GM12891 (cell line): Measurements from ENCODE around the gene MTMR12.
A peak's percentile ranks its signal among the peaks of the same experiment; 100 is the strongest.

Source experiments
- DNase-seq: peaks from one replicate; pipeline ENCODE4 v3.0.0; 2011; ENCODE audit warnings: low spot score; ENCODE audit not compliant: insufficient read length
- FAIRE-seq: peaks from 2 replicates; lab custom pipeline; 2011; peaks lifted over from hg19 to GRCh38; lab: Jason Lieb, UNC
- PAX5 ChIP-seq: IDR thresholded peaks from 2 replicates; pipeline ENCODE4 v1.6.1; 2011; ENCODE audit warnings: low read length, moderate library complexity, mild to moderate bottlenecking; ENCODE audit not compliant: insufficient read depth, severe bottlenecking
- POLR2A ChIP-seq: IDR thresholded peaks from 2 replicates; pipeline ENCODE4 v1.6.1; 2011; ENCODE audit warnings: low read depth, low read length, control low read depth
- POLR2AphosphoS5 ChIP-seq: IDR thresholded peaks from 2 replicates; pipeline ENCODE4 v1.6.1; 2011; ENCODE audit warnings: low read depth, low read length, control low read depth
- POU2F2 ChIP-seq: IDR thresholded peaks from 2 replicates; pipeline ENCODE4 v1.6.1; 2011; ENCODE audit warnings: low read depth, mild to moderate bottlenecking, control low read depth, low read length, moderate library complexity
- SPI1 ChIP-seq: IDR thresholded peaks from 2 replicates; pipeline ENCODE4 v1.6.1; 2011; ENCODE audit warnings: low read depth, low read length, control low read depth
- TAF1 ChIP-seq: IDR thresholded peaks from 2 replicates; pipeline ENCODE4 v1.6.1; 2011; ENCODE audit warnings: low read depth, low read length, control low read depth

Gene MTMR12

DNA sequence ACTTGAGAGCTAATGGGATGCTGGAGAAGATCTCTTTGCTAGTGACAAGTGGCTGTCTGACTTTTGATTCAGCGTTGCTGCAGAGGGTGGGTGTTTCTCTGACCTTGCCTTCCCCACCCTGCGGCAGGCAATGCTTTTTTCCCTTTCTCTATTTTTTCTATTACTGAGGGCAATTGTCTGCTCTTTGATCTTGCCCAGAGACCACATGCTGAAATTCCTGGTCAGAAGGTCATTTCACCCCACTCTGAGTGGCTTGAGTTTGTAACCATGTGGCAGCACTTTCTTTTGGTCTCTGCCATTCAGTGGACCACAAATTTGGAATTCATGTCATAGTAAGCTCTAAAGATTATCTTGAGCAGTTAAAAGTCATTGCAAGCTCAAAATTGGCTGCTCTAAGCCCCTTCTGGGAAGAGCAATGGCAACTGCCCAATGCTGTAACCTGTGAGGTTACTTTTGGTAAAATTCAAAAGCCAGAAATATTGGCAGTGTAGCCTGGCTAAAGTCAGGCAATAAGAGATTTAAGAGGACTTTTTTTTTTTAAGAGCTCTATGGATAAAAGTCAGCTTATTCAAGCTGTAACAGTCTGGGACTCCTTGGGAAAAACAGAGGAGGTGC lies 30.4 kb upstream of the MTMR12 start:
- TF ChIP-seq TAF1: no peak
- no peak for TF ChIP-seq SPI1
- no peak for TF ChIP-seq POLR2AphosphoS5
- TF ChIP-seq POU2F2: no peak
- no peak for TF ChIP-seq PAX5
- TF ChIP-seq POLR2A: no peak
- FAIRE-seq (no peak), DNase-seq (no peak)

DNA sequence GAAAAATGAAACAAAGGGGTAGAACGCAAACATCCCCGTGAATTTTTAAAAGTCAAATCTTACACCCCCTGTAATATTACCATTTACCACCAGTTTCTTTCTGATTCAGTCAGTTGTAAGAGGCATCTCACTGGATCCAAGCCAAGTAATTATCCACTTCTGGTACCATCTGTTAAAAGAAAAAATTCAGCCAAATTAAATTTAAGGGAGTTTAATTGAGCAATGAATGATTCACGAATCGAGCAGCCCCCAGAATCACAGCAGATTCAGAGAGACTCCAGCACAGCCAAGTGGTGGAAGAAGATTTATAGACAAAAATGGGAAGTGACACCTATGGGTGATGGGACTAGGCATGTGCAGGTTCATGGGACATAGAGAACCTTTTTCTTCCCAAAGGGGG lies 29.9 kb upstream of the MTMR12 start:
- DNase-seq (no peak), FAIRE-seq (no peak)
- no peak for TF ChIP-seq PAX5
- TF ChIP-seq SPI1: peak; percentile 19; the same call in 1 of the 2 replicates

DNA sequence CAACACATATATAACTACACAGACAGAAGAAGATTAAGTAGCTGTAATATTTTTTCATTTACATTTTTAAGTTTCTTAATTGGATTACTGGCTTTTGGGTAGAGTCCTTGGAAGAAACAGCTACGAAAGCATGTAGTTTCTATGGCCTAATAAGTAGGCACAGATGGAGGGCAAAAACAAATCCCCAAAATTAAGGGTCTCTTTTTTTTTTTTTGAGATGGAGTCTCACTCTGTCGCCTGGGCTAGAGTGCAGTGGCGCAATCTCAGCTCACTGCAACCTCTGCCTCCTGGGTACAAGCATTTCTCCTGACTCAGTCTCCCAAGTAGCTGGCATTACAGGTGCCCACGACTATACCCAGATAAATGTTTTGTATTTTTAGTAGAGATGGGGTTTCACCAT lies 27.1 kb upstream of the MTMR12 start:
- TF ChIP-seq POLR2AphosphoS5 (no peak), TAF1 (no peak), PAX5 (no peak), SPI1 (no peak), POU2F2 (no peak), POLR2A (no peak)
- no peak for FAIRE-seq
- no peak for DNase-seq

GRCh38 chr5:32339198-32339597 lies 26.5 kb upstream of the MTMR12 start:
- DNase-seq (no peak), FAIRE-seq (no peak)
- no peak for TF ChIP-seq POU2F2
- TF ChIP-seq POLR2AphosphoS5: no peak
- no peak for TF ChIP-seq SPI1
- TF ChIP-seq TAF1: no peak

- TF ChIP-seq POU2F2 (no peak), TAF1 (no peak), POLR2A (no peak), POLR2AphosphoS5 (no peak), PAX5 (no peak), SPI1 (no peak)
- FAIRE-seq (no peak), DNase-seq (no peak)
Observed at GRCh38 chr5:32332966-32333365, 20.2 kb upstream of the MTMR12 start.

GRCh38 chr5:32332361-32332760 lies 19.6 kb upstream of the MTMR12 start:
- TF ChIP-seq POU2F2: no peak
- TF ChIP-seq SPI1: no peak
- TF ChIP-seq POLR2A: no peak
- TF ChIP-seq PAX5: no peak
- no peak for TF ChIP-seq TAF1
- no peak for TF ChIP-seq POLR2AphosphoS5
- DNase-seq (no peak), FAIRE-seq (no peak)

GRCh38 chr5:32331935-32332274 lies 19.2 kb upstream of the MTMR12 start:
- no peak for DNase-seq
- no peak for FAIRE-seq
- TF ChIP-seq SPI1 (peak; percentile 33; the same call in 1 of the 2 replicates), PAX5 (no peak)

DNA sequence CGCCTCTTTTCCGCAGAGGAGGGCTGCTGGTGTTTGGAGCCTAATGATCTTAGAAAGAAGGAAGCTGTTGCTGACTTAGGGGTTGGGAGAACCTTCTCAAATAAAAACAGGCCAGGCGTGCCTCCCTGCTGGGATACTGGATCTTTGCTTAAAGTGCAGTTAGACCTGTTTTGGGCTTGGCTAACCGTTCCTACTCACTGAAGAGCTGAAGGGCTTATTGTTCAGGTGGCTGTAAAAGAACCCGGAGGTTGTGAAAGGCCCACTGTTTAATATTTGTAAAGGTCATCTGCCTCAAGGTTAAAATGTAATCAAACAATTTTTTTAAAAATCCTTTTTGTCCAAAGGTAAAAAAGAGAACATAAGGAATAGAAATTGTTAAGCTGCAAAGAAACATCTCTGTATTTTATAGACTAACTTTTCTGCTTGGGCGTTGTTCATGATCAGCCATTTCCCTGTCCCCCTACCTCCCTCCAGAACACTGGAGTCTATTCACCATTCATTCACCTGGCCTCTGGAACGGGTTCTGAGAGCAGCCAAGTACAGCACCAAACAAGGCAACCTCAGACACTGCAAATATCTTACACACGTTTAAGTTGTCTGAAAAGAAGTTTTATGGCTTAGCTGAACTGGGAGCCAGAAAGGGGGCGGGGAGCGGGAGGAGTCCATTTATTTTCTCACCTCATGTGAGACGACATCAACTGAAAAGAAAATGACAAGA lies 18.6 kb upstream of the MTMR12 start:
- no peak for FAIRE-seq
- TF ChIP-seq POLR2A: no peak
- no peak for TF ChIP-seq SPI1
- TF ChIP-seq TAF1: no peak
- no peak for TF ChIP-seq POU2F2
- DNase-seq: no peak

GRCh38 chr5:32330126-32330971 lies 17.6 kb upstream of the MTMR12 start:
- DNase-seq (no peak), FAIRE-seq (no peak)
- TF ChIP-seq TAF1 (no peak), POU2F2 (no peak), POLR2A (no peak), PAX5 (no peak), SPI1 (no peak), POLR2AphosphoS5 (no peak)

DNA sequence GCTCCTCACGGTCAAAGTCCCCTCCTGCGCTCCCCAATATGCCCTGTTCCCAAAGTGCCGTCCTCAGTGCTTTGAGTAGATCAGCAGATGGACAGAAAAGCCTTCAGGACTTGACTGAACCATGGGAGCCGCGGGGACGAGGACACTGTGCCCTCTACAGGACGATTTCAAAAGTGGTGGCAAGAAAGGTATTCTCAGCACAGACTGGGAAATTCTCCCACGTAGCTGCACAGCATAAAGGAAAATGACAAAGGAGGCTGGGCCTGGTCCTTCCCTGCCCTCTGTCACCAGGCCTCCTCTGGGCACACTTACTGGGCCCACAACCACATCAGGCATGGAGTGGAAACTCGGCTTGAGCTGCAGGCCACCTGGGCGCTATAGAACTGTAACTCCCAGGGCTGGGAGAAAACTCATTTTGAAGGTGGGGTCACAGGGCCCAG lies 16.7 kb upstream of the MTMR12 start:
- TF ChIP-seq SPI1: no peak
- no peak for TF ChIP-seq TAF1
- no peak for TF ChIP-seq PAX5
- TF ChIP-seq POLR2A: no peak
- TF ChIP-seq POU2F2: no peak
- no peak for TF ChIP-seq POLR2AphosphoS5
- FAIRE-seq (peak; percentile 13), DNase-seq (peak; percentile 50)
